Breast epithelium (tissue), 3 donors: ENCODE data around the gene PLCB4.

Source experiments
- POLR2A ChIP-seq: fragments of 450-650 bp; IDR thresholded peaks from one replicate; pipeline ENCODE4 v1.6.1; 2016; ENCODE audit warnings: antibody characterized with exemption, mild to moderate bottlenecking, moderate library complexity
- TF ChIP-seq, protein P1 (sequence below), 3 donors: fragments of 450-650 bp; IDR thresholded peaks; one replicate each; pipeline ENCODE4 v1.5.1; 2016 to 2017; ENCODE audit warnings: antibody characterized with exemption in 3 of 3, mild to moderate bottlenecking in 3 of 3, moderate library complexity in 3 of 3

DNA sequence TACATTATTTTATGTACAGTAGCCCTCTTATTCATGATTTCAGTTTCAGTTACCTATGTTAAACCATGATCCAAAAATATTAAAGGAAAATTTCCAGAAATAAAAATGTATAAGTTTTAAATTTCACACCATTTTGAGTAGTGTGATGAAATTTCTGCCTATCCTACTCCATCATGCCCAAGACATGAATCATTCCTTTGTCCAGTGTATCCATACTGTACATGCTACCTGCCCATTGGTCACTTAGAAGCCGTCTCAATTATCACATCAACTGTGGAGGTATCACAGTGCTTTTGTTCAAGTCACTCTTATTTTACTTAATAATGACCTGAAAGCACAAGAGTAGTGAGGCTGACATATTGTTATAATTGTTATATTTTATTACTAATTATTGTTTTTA, 32.3 kb upstream of the PLCB4 start:
- TF ChIP-seq, protein P1, sequence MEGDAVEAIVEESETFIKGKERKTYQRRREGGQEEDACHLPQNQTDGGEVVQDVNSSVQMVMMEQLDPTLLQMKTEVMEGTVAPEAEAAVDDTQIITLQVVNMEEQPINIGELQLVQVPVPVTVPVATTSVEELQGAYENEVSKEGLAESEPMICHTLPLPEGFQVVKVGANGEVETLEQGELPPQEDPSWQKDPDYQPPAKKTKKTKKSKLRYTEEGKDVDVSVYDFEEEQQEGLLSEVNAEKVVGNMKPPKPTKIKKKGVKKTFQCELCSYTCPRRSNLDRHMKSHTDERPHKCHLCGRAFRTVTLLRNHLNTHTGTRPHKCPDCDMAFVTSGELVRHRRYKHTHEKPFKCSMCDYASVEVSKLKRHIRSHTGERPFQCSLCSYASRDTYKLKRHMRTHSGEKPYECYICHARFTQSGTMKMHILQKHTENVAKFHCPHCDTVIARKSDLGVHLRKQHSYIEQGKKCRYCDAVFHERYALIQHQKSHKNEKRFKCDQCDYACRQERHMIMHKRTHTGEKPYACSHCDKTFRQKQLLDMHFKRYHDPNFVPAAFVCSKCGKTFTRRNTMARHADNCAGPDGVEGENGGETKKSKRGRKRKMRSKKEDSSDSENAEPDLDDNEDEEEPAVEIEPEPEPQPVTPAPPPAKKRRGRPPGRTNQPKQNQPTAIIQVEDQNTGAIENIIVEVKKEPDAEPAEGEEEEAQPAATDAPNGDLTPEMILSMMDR (IDR thresholded peaks at IDR 0.05), result no peak
- no peak for TF ChIP-seq POLR2A
